Hematopoietic multipotent progenitor cell treated with erythropoietin and hydrocortisone succinate and interleukin-3 and kit ligand, for 17 days (in vitro differentiated cells): Measurements from ENCODE around the gene YIPF5.

Source experiments
- DNase-seq: peaks from one replicate; pipeline ENCODE4 v3.0.0-alpha.2; 2015; ENCODE audit warnings: low spot score

Gene YIPF5

GRCh38 chr5:144122641-144123040 is 47.8 kb downstream of the YIPF5 start:
- DNase-seq: no peak

GRCh38 chr5:144122081-144122480 is 48.4 kb downstream of the YIPF5 start:
- no peak for DNase-seq

GRCh38 chr5:144121577-144121976 is 48.9 kb downstream of the YIPF5 start:
- no peak for DNase-seq

GRCh38 chr5:144120661-144121180 is 49.7 kb downstream of the YIPF5 start:
- DNase-seq: no peak

- no peak for DNase-seq
Observed at GRCh38 chr5:144117412-144117811, 53.0 kb downstream of the YIPF5 start.

- no peak for DNase-seq
Observed at GRCh38 chr5:144114571-144114970, 55.9 kb downstream of the YIPF5 start.
